IPS-15b (cell line): ENCODE data around the gene CPA5.

Experiments used
- H3K27me3 ChIP-seq: one replicate; pipeline ENCODE4 v1.6.1; 2013; ENCODE audit warnings: low read length; ENCODE audit not compliant: control insufficient read depth, insufficient read depth
- H3K36me3 ChIP-seq: one replicate; pipeline ENCODE4 v1.6.1; 2013; ENCODE audit warnings: low read length; ENCODE audit not compliant: control insufficient read depth, insufficient read depth
- H3K4me1 ChIP-seq: one replicate; pipeline ENCODE4 v1.6.1; 2013; ENCODE audit warnings: mild to moderate bottlenecking, low read length; ENCODE audit not compliant: control insufficient read depth, insufficient read depth
- H3K4me3 ChIP-seq: one replicate; pipeline ENCODE4 v1.5.1; 2013; ENCODE audit warnings: low read depth, low read length
- H3K9ac ChIP-seq: one replicate; pipeline ENCODE4 v1.6.1; 2013; ENCODE audit warnings: low read depth, mild to moderate bottlenecking, low read length
- H3K9me3 ChIP-seq: one replicate; pipeline ENCODE4 v1.6.1; 2013; ENCODE audit warnings: mild to moderate bottlenecking, low read length; ENCODE audit not compliant: control insufficient read depth, insufficient read depth

Gene CPA5

DNA sequence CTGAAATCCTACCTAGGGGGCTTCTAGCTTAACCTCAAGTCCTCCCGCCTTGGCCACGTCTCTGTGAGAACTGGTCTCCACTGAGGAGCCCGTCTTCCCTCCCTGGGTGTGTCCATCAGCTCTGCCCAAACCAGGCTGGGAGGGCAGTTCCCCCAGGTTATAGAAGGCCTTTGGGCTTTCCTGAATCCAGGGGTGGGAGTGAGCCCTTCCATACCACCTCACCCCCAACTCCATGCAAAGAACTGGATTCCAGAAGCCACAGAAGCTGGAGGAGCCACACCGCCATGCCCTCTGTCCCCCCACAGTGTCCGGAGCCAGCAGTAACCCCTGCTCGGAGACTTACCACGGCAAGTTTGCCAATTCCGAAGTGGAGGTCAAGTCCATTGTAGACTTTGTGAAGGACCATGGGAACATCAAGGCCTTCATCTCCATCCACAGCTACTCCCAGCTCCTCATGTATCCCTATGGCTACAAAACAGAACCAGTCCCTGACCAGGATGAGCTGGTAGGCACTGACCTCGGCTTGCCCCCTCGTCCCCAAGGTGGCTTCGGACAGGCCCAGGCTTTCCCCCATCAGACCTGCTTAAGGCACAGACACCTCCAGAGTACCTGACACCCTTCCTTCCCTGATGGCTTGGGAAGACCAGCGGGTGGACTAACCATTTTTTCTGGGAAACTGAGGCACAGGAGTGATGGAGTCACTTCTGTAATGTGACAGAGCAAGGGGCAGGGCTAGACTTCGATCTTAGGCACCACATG, 40.4 kb downstream of the CPA5 start:
- Histone ChIP-seq H3K4me1 (no peaks in the 10 kb centered on the region), H3K27me3 (peaks cover 5% of the 10 kb centered on the region), H3K9me3 (no peaks in the 10 kb centered on the region), H3K36me3 (no peaks in the 10 kb centered on the region), H3K4me3 (no peak overlapping the region), H3K9ac (no peak overlapping the region)

DNA sequence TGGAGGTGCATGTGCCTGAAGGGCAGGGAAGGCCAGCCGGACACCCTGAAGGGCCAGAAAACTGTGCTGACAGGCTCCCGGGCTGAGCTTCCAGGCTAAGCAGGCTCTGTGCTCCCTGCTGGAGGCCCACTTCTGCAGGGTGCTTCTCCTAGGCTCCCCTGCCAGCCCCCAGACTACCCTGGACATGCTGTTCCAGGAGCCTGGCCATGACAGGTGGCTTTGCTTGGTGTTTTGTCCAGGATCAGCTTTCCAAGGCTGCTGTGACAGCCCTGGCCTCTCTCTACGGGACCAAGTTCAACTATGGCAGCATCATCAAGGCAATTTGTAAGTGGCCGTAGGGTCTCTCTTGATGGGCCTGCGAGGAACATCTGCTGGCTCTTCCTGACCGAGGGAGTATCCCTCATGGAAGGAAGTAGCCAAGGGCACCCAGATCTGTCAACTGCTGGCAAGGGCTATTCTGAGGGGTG, 41.0 kb downstream of the CPA5 start:
- Histone ChIP-seq H3K4me1 (no peaks in the 10 kb centered on the region), H3K9ac (no peak overlapping the region), H3K4me3 (no peak overlapping the region), H3K9me3 (no peaks in the 10 kb centered on the region), H3K36me3 (no peaks in the 10 kb centered on the region), H3K27me3 (peaks cover 5% of the 10 kb centered on the region)

DNA sequence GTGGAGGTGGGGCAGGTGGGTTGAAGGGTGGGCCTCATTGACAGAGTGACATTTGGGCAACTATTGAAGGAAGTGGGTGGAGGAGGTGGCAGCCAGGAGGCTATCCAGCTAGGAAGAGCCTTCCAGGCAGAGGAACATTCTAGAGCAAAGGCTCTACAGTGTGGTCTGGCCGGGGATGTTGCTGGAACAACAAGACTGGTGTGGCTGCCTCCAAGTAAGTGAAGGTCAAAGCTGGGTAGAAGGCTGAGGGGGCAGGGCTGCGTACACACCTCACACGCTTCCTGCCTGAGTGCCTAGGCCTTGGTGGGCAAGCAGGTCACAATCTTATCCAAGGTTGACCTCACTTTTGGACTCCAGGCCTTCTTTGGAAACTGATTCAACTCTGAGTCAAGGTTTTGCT, 42.3 kb downstream of the CPA5 start:
- no peaks in the 10 kb centered on the region for H3K27me3 ChIP-seq
- H3K4me3 ChIP-seq, result no peak overlapping the region
- no peaks in the 10 kb centered on the region for H3K9me3 ChIP-seq
- no peaks in the 10 kb centered on the region for H3K4me1 ChIP-seq
- no peak overlapping the region for H3K9ac ChIP-seq
- H3K36me3 ChIP-seq, result no peaks in the 10 kb centered on the region

DNA sequence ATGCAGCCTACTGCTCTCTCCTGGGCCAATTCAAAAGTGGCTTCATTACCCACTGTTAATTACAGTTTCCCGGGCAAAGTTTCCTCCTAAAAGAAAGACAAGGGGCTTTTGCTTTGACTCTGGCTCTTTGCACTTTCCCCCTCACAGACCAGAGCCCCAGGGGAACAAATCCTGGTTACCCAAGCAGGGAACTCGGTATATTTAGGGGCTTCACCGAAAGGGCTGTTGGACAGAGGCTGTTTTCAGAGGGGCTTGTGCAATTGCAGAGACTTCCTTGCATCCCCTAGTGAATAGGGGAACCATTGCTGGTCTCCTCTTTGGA, 42.7 kb downstream of the CPA5 start:
- Histone ChIP-seq H3K36me3 (no peaks in the 10 kb centered on the region), H3K4me1 (no peaks in the 10 kb centered on the region), H3K27me3 (no peaks in the 10 kb centered on the region)

DNA sequence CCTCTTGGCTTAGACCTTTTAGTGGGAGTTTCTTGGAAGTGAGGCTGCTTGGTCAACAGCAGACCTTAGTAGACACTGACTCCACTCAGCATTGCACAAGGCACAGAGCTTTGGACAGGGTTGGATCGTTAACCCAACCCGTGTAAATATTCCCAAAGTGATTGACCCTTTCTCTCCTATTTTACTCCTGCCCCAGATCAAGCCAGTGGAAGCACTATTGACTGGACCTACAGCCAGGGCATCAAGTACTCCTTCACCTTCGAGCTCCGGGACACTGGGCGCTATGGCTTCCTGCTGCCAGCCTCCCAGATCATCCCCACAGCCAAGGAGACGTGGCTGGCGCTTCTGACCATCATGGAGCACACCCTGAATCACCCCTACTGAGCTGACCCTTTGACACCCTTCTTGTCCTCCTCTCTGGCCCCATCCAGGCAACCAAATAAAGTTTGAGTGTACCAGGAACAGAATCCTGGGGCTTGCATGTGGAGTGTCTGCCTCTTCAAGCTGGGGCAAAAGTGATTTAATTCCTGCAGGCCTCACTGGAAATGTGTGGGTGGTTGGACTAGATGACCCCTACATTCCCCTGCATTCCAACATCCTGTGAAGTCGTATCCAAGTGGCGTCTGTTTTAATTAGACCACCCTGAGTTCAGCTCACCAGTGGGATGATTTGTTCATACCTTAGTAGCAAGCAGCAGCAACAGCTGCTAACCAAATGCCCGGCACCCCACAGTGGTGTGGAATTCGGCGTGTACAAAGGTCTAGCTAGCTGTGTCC, 43.2 kb downstream of the CPA5 start:
- Histone ChIP-seq H3K9ac (no peak overlapping the region), H3K4me1 (no peaks in the 10 kb centered on the region), H3K4me3 (no peak overlapping the region), H3K27me3 (no peaks in the 10 kb centered on the region), H3K36me3 (no peaks in the 10 kb centered on the region), H3K9me3 (no peaks in the 10 kb centered on the region)

More for the DNA sequence above, 42.7 kb downstream of the CPA5 start:
- no peak overlapping the region for H3K9ac ChIP-seq
- H3K9me3 ChIP-seq, result no peaks in the 10 kb centered on the region
- no peak overlapping the region for H3K4me3 ChIP-seq

DNA sequence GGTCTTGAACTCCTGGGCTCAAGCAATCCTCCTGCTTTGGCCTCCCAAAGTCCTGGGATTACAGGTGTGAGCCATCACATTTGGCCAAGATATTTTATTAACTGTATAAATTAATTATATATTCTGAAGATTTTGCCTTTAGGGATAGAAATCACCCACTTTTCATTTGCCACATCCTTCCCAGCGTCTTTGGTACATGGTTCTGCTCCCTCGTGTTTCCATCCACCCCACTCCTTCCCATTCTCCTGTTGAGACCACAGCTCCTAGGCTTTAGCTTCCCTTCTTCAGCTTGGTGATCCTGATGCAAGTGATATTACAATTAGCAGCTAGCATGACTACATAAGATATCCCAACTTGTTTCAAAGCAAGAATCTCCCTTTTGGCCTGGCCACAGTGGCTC, 44.1 kb downstream of the CPA5 start:
- Histone ChIP-seq H3K36me3 (no peaks in the 10 kb centered on the region), H3K9me3 (no peaks in the 10 kb centered on the region), H3K4me3 (no peak overlapping the region), H3K27me3 (no peaks in the 10 kb centered on the region), H3K4me1 (no peaks in the 10 kb centered on the region), H3K9ac (no peak overlapping the region)

DNA sequence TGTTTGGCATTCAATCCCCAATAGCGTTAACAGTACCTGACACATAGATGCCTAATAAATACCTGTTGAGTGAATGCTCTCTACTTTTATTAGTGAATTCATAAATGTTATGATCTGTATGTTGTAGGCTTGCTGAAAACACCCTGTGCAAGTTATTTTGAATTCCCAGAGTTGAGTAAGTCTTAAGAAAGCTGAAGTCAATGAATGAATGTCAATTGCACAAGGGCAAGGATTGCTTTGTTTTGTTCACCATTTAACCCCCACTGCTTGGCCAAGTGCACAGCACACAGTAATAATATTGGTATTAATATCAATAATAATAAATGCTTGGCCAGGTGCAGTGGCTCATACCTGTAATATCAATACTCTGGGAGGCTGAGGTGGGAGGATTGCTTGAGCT, 45.9 kb downstream of the CPA5 start:
- Histone ChIP-seq H3K4me3 (no peak overlapping the region), H3K9ac (no peak overlapping the region), H3K4me1 (no peaks in the 10 kb centered on the region), H3K27me3 (no peaks in the 10 kb centered on the region), H3K9me3 (no peaks in the 10 kb centered on the region), H3K36me3 (no peaks in the 10 kb centered on the region)

DNA sequence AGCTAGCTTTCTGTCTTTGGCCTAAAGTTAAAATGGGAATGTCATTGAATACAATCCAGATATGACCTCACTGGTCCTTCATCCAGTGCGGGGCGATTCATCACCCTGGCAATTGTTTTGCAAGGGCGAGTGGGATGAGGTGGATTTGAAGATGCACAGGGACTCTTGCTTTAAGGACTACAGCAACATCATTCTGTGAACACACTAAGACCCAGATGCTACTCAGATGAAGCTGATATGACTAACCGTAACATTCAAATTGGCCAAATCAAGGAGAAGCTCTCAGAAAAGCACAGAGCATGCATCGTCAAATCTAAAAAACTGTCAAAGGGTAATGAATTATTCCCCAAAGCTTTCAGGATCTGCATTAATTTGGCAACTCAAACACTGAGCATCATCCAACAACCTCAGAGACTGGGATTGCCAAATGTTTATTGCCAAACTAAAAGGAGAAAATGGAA, 48.5 kb downstream of the CPA5 start:
- no peak overlapping the region for H3K4me3 ChIP-seq

DNA sequence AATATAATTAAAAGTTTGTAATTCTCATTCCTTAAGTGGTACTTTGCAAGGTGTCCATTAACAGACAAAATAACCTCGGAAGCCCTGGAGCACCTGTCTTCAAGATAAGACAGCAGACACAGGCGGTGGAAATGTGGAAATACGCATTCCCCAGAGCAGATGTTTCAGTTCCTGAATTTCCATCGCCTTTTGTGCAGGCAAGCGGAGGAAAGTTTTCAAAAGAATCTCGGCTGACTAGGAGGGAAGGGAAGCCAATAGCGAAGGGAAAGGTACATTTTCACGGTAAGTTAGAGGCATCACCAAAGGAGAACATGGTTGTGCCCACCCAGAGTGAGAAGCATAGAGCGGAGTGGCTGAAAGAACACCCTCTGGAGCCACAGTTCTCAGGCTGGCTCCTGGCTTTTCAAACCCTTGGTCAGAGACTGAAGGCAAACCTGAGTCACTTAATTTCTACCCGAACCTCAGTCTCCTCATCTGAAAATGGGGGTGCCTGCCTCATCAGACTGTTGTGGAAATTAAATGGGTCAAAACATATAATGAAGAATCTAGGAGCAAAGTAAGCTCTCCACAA, 49.3 kb downstream of the CPA5 start:
- Histone ChIP-seq H3K4me1 (no peaks in the 10 kb centered on the region), H3K36me3 (no peaks in the 10 kb centered on the region), H3K9me3 (no peaks in the 10 kb centered on the region), H3K9ac (no peak overlapping the region), H3K4me3 (no peak overlapping the region), H3K27me3 (no peaks in the 10 kb centered on the region)

More for the DNA sequence above, 48.5 kb downstream of the CPA5 start:
- H3K9ac ChIP-seq, result no peak overlapping the region
- H3K27me3 ChIP-seq, result no peaks in the 10 kb centered on the region
- no peaks in the 10 kb centered on the region for H3K4me1 ChIP-seq
- H3K36me3 ChIP-seq, result no peaks in the 10 kb centered on the region
- H3K9me3 ChIP-seq, result no peaks in the 10 kb centered on the region

DNA sequence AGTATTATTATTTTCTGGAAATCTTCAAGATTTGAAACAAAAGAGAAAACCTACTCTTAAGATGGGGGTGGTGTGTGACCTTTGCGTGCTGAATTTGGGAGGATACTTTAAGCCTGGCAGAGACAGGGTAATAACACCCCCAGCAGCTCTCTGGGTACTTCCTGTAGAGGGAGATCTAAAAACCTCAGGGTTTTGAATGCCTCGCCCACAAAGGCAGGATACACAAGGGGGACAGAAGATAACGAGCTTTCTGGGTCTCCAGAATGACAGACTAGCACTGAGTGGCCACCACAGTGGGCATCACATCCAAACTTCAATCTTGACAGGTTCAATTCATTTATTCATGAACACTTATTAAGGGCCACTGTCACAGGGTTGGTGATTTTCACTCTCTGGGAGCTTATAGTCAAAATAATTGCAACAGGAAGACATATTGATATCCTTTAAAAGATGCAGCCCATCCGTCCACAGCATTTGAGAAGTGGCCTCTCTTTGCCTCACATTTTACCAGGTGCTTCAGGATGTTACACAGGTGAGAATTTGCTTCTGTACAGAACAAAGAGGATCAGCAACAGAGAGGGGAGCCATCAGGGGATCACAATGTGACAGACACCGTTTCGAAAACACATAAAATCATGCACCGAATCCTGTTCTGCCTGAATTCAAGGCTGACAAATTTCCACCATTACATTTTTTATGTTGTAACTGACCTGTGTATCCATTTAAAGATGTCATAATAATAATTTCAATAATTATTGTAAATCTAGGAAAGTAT, 50.0 kb downstream of the CPA5 start:
- H3K9ac ChIP-seq, result no peak overlapping the region

DNA sequence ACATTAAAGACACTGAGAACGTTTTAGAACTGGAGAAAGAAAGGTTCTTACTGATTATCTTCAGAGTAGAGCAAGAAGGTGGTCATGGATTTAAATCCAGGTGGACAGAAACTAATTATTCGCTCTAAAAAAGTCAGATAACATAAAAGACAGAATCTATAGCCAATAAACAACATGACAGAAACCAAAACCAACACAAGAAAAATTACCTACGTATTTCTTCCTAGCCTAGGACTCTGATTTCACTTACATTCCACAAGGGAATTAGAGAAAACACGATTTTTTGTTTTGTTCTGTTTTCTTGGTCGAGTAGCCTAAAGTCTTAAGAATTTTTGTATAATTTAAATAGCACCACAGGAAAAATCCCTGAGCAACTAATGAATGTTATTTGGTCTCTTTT, 50.8 kb downstream of the CPA5 start:
- Histone ChIP-seq H3K9ac (no peak overlapping the region), H3K36me3 (no peaks in the 10 kb centered on the region), H3K4me3 (no peak overlapping the region), H3K27me3 (no peaks in the 10 kb centered on the region), H3K9me3 (no peaks in the 10 kb centered on the region), H3K4me1 (no peaks in the 10 kb centered on the region)

More for the DNA sequence above, 50.0 kb downstream of the CPA5 start:
- no peaks in the 10 kb centered on the region for H3K4me1 ChIP-seq
- H3K4me3 ChIP-seq, result no peak overlapping the region
- H3K27me3 ChIP-seq, result no peaks in the 10 kb centered on the region
- no peaks in the 10 kb centered on the region for H3K36me3 ChIP-seq
- H3K9me3 ChIP-seq, result no peaks in the 10 kb centered on the region
